ENCODE measurements around the gene FUS.

DNA sequence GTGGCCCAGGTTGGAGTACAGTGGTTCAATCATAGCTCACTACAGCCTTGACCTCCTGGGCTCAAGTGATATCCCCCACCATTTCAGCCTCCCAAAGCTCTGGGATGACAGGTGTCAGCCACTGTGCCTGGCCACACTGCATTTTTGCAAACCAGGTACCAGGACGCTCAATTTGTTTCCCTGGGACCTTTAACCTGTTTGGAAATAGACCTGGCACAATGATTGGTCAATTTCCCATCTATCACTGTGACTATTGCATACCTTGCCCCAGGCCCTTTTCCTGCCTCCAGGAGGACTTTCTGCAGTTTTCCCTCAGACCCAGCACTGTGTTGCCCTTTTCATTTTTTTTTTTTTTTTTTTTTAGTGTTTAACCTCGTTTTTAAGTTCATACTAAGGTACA is 11.1 kb upstream of the FUS start:
- TF ChIP-seq ZNF274 (IDR thresholded peaks at IDR 0.05; ENCODE audit: low read depth, low read length) (no peak), SUZ12 (IDR thresholded peaks at IDR 0.05; ENCODE audit: extremely low read depth, insufficient read depth, insufficient read length) (no peak), YY1 (IDR thresholded peaks at IDR 0.05; ENCODE audit: insufficient read depth, insufficient read length) (no peak)

Data from NT2/D1 (cell line).